Cardiac muscle cell (in vitro differentiated cells and primary cell): Measurements from ENCODE around the gene VWA3B. TPM values are rescaled to one million over a fixed set of nuclear protein-coding genes. Genes with fewer than 3 reads are reported as not detected.

ENCODE experiments used
- DNase-seq, 2 donors: peaks; one replicate each; pipeline versions ENCODE4 v3.0.0 to v3.0.0-alpha.2; 2010 to 2017; ENCODE audit warnings: low read depth in 1 of 2, low spot score in 1 of 2
- H3K27ac ChIP-seq: fragments of 200-600 bp; sonication (generic); 2 replicates; pipeline ENCODE4 v1.5.1; 2016
- H3K27me3 ChIP-seq: fragments of 200-600 bp; sonication (generic); 2 replicates; pipeline ENCODE4 v1.6.0; 2016; ENCODE audit warnings: control low read depth
- H3K36me3 ChIP-seq: fragments of 200-600 bp; sonication (generic); 2 replicates; pipeline ENCODE4 v1.5.1; 2016; ENCODE audit warnings: control low read depth
- H3K4me1 ChIP-seq: fragments of 200-600 bp; sonication (generic); 2 replicates; pipeline ENCODE4 v1.8.1; 2017; ENCODE audit warnings: low read depth, mild to moderate bottlenecking, mixed run types
- H3K4me3 ChIP-seq: fragments of 200-600 bp; sonication (generic); 2 replicates; pipeline ENCODE4 v1.5.1; 2016; ENCODE audit warnings: mild to moderate bottlenecking
- H3K9me3 ChIP-seq: fragments of 200-600 bp; sonication (generic); 2 replicates; pipeline ENCODE4 v1.5.1; 2017; ENCODE audit warnings: low read depth, mild to moderate bottlenecking, control low read depth
- CTCF ChIP-seq: IDR thresholded peaks from 2 replicates; pipeline ENCODE4 v1.5.1; 2012; ENCODE audit warnings: low read depth, mild to moderate bottlenecking, low read length
- polyA plus RNA-seq: library from polyadenylated mRNA; unstranded; fragments of >200 nt; fragmentation: Nextera tagmentation; extraction: Ambion mirVana; gene quantifications from 2 replicates; pipeline ENCODE4 v1.2.1, GENCODE V29; 2016
- total RNA-seq: library from RNA; depleted of rRNA; stranded (reverse); fragments of >200 nt; gene quantifications from 2 replicates; pipeline ENCODE4 v1.2.3, GENCODE V29; 2016

VWA3B gene
- total and polyA plus RNA-seq, 2 experiments from 2014 or later: 0.09 TPM; not detected in 1

GRCh38 chr2:98329549-98329948 lies 242.6 kb downstream of the VWA3B start:
- Histone ChIP-seq H3K27ac (no peak overlapping the region), H3K36me3 (no peaks in the 10 kb centered on the region), H3K9me3 (no peaks in the 10 kb centered on the region), H3K4me1 (no peaks in the 10 kb centered on the region), H3K27me3 (no peaks in the 10 kb centered on the region), H3K4me3 (no peak overlapping the region)
- no peak for TF ChIP-seq CTCF
- DNase-seq: no peak

- H3K4me3 ChIP-seq: no peak overlapping the region
- H3K27me3 ChIP-seq: no peaks in the 10 kb centered on the region
- no peak overlapping the region for H3K27ac ChIP-seq
- no peak for DNase-seq
- H3K9me3 ChIP-seq: no peaks in the 10 kb centered on the region
- TF ChIP-seq CTCF: no peak
- no peaks in the 10 kb centered on the region for H3K36me3 ChIP-seq
- H3K4me1 ChIP-seq: no peaks in the 10 kb centered on the region
Measured at GRCh38 chr2:98332989-98333388, 246.0 kb downstream of the VWA3B start.

- Histone ChIP-seq H3K36me3 (no peaks in the 10 kb centered on the region), H3K27me3 (no peaks in the 10 kb centered on the region), H3K4me3 (no peak overlapping the region), H3K27ac (no peak overlapping the region), H3K4me1 (no peaks in the 10 kb centered on the region), H3K9me3 (no peaks in the 10 kb centered on the region)
- TF ChIP-seq CTCF: no peak
- DNase-seq: no peak
Measured at GRCh38 chr2:98333922-98334321, 247.0 kb downstream of the VWA3B start.

- H3K9me3 ChIP-seq: no peaks in the 10 kb centered on the region
- no peaks in the 10 kb centered on the region for H3K4me1 ChIP-seq
- peak in 1 of 2 donors; percentile 68 for DNase-seq
- H3K27me3 ChIP-seq: no peaks in the 10 kb centered on the region
- H3K4me3 ChIP-seq: no peak overlapping the region
- H3K27ac ChIP-seq: no peak overlapping the region
- TF ChIP-seq CTCF: no peak
- H3K36me3 ChIP-seq: no peaks in the 10 kb centered on the region
Measured at GRCh38 chr2:98334439-98335078, 247.6 kb downstream of the VWA3B start.

- H3K4me3 ChIP-seq: no peak overlapping the region
Measured at GRCh38 chr2:98335271-98335670, 248.3 kb downstream of the VWA3B start.

More at GRCh38 chr2:98335271-98335670, 248.3 kb downstream of the VWA3B start:
- H3K27me3 ChIP-seq: no peaks in the 10 kb centered on the region
- DNase-seq: no peak
- H3K4me1 ChIP-seq: no peaks in the 10 kb centered on the region
- no peak overlapping the region for H3K27ac ChIP-seq
- no peak for TF ChIP-seq CTCF
- H3K36me3 ChIP-seq: no peaks in the 10 kb centered on the region
- no peaks in the 10 kb centered on the region for H3K9me3 ChIP-seq
